DMS79 treated with DMSO at 0.1 percent for 48 hours (cell line): ENCODE results near the gene CCDC190.
"Not testable (repeated sequence)": the region's sequence is repeated elsewhere in the genome, so short reads cannot be mapped to it uniquely, and the experiment has no call there.

ENCODE experiments used
- DNase-seq: peaks from one replicate; lab custom pipeline; 2025; lab: John Stamatoyannopoulos, UW

Gene CCDC190

GRCh38 chr1:162877412-162877811 is 16.4 kb upstream of the CCDC190 start:
- DNase-seq: no peak

GRCh38 chr1:162876751-162877150 is 15.8 kb upstream of the CCDC190 start:
- DNase-seq: no peak

GRCh38 chr1:162873671-162874666 is 13.0 kb upstream of the CCDC190 start:
- DNase-seq: no peak

GRCh38 chr1:162872981-162873380 is 12.0 kb upstream of the CCDC190 start:
- DNase-seq: no peak

GRCh38 chr1:162871417-162871816 is 10.4 kb upstream of the CCDC190 start:
- DNase-seq: not testable (repeated sequence)

- DNase-seq: no peak
Observed at GRCh38 chr1:162868972-162869371, 8.0 kb upstream of the CCDC190 start.

GRCh38 chr1:162861625-162862024 is 650 bp upstream of the CCDC190 start:
- no peak for DNase-seq

GRCh38 chr1:162859191-162859590 is 1.8 kb downstream of the CCDC190 start:
- no peak for DNase-seq

- no peak for DNase-seq
Observed at GRCh38 chr1:162857850-162858249, 3.1 kb downstream of the CCDC190 start.

- DNase-seq: peak; percentile 27
Observed at GRCh38 chr1:162856260-162856659, 4.7 kb downstream of the CCDC190 start.

GRCh38 chr1:162855461-162856150 is 5.4 kb downstream of the CCDC190 start:
- no peak for DNase-seq

- peak; percentile 32 for DNase-seq
Observed at GRCh38 chr1:162854245-162854882, 6.6 kb downstream of the CCDC190 start.

- DNase-seq: no peak
Observed at GRCh38 chr1:162851341-162851740, 9.6 kb downstream of the CCDC190 start.

GRCh38 chr1:162849711-162850110 is 11.3 kb downstream of the CCDC190 start:
- DNase-seq: no peak

GRCh38 chr1:162847839-162848453 is 13.0 kb downstream of the CCDC190 start:
- peak; percentile 22 for DNase-seq

GRCh38 chr1:162846256-162847212 is 14.4 kb downstream of the CCDC190 start:
- no peak for DNase-seq

- no peak for DNase-seq
Observed at GRCh38 chr1:162844153-162844552, 16.8 kb downstream of the CCDC190 start.

GRCh38 chr1:162840250-162840839 is 20.6 kb downstream of the CCDC190 start:
- DNase-seq: no peak

- no peak for DNase-seq
Observed at GRCh38 chr1:162838863-162839262, 22.1 kb downstream of the CCDC190 start.

GRCh38 chr1:162835157-162835899 is 25.6 kb downstream of the CCDC190 start:
- no peak for DNase-seq
